Central memory CD4-positive, alpha-beta T cell (primary cell): Measurements from ENCODE around the gene ABCG1.
A peak's percentile ranks its signal among the peaks of the same experiment; 100 is the strongest.

Experiments
- DNase-seq: peaks from one replicate; pipeline ENCODE4 v3.0.0; 2022

Gene ABCG1

DNA sequence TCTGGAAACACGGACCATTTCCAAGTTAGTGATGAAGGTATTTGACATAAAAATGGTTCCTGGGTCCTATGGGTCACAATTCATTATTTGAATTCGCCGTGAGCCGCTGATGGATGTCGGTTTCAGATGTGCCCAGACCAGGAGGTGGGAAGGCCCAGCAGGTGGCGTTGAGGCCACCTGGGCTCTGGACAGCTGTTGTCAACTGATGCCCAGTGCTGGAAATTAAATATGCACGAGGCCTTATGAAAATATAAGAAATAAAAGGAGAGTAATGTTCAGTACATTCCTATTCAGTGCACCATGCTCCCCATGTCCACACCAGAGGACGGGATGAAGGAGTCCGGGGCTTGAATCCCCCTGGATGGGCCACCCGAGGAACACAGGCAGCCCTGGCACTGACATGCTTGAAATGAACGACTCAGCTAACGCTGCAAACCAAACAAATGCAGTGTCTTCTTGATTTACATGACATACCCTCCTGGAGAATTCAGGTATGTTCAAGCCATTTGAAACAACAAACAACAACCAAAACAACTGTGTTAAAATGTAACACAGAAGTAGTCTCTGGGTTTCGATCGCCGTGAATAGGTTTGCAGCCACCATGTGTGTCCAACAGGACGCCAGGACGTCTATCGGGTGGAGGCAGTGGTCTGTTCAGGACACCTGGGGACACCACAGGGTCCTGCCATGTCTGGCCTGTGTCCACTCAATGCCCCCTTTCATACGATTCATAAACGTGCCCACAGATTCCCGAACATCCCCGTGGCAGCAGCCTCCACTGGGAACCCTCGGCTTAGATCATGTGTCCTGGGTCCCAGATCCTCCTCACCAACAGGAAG, 90.2 kb downstream of the ABCG1 start:
- no peak for DNase-seq

GRCh38 chr21:42309753-42310213, 90.8 kb downstream of the ABCG1 start:
- peak; percentile 57 for DNase-seq

- no peak for DNase-seq
Measured at GRCh38 chr21:42310411-42311001, 91.6 kb downstream of the ABCG1 start.

DNA sequence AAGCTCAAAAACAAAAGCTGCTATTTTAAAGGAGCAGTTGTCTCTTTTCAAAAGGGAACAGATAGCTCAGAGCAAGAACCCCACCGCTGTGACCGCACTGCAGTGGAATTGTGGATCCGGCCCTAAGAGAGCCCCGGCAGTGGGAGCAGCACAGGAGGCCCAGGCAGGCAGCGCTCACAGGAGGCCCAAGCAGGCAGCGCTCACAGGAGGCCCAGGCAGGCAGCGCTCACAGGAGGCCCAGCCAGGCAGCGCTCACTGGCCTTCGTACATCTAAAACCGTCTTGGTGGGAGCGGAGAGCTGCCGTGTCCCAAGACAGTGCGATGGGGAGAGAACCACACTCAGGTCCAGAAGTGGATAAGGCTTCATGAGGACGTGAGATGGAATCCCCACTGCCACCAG, 92.2 kb downstream of the ABCG1 start:
- no peak for DNase-seq

DNA sequence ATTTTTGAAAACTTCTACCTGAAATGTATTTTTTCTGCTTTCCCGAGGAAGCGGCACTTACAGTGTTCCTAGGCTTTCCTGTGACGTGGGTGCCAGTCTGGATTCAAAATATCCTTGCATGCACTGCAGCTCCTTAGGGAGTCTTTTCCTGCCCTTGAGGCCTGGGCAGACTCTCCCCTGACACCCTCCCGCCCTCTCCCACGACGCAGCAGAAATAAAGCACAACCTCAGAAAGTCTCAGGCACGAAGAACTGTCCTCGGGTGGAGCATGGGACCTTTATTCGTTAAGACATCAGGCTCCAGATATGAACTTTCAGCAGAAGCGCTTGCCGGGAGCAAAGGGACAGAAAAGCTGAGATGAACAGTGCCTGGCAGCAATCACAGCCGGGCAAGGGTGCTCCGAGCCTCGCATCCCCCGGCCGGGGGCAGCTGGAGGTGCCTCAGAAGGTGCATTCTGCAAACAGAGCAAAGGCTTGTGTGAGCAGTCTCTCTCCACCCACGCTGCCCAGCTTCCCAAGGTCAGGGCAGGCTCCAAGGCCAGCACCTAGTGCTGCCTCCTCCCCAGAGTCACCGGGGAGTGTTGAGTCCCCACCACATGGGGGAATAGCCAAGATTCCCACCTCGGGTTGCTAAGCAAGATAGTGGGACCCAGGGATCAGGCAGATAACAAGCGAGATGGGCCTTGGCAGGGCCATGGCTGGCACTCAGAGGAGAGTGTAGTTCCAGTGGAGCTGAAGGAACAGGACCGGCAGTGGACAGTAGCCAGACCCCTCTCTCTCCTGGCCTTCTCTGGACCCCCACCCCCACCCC, 93.1 kb downstream of the ABCG1 start:
- no peak for DNase-seq

DNA sequence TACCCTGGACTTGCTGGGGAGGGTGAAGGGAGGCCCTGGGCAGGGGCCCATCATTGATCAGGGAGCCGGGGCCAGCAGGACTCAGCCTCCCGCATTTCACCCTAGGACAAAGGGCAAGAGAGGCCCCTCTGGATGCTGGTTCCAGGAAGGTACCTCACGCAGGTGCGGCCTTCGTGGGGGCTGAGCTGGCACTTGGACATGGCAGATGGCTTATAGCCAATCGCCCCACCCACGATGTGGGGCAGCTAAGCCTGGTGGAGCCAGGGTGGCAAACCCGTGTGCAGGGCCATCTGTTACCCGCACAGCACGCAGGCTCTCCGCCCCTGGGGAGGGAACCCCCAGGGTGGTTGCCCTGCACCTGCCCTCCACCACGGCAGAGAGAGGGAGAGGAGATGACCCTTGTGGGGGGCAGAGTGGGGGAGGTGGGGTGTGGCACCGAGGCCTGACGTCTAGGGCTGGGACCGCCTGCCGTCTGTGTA, 93.7 kb downstream of the ABCG1 start:
- DNase-seq = no peak

DNA sequence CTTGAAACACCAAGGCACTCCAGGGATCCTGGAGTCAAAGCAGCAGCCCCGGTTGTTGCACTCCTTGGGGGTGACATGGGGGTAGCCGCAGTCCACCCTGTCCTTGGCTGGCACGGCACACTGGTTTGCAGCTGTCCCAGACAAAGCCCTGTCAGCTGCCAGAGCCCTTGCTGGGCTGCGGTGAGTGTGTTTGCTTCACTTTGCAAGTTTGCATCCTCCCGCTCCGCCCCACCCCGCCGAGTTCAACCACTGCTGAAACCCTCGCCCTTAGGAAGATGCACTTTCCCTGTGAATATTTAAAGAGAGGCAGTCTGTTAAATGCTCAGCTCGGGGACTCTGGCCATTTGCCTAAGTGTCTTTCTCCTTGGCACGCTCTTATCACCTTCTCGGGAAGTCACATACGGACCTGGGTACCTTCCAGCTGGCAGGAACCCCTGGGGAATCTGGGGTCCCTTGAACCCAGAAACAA, 94.6 kb downstream of the ABCG1 start:
- no peak for DNase-seq

DNA sequence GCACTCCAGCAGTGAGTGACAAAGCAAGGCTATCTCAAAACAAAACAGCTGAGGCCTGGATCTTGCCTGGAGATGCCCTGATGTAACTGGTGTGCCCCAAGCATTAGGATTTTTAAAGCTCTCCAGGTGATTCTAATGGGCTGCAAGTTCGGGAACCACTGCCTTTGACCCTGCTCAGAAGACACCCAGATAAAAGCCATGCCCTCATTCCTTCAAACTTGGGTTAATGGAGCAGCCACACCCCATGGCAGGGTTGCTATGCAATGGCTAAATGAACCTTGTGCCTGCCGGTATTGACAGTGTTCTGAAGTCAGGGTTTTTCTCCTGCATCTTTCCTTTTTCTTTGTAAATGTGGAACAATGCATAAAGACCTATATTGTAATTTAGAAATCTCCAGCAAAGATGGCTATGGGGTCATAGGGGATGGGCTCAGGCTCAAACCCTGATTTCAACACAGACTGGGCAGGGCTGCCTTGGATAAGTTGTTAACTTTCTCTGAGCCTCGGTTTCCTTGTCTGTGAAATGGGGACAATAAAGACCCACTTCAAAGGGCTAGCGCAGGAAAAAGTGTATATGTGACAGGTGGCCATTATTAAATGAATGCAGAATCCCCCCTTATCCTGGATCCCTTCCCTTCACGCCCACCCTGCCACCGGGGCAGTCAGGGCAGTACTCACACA, 95.8 kb downstream of the ABCG1 start:
- DNase-seq = no peak

DNA sequence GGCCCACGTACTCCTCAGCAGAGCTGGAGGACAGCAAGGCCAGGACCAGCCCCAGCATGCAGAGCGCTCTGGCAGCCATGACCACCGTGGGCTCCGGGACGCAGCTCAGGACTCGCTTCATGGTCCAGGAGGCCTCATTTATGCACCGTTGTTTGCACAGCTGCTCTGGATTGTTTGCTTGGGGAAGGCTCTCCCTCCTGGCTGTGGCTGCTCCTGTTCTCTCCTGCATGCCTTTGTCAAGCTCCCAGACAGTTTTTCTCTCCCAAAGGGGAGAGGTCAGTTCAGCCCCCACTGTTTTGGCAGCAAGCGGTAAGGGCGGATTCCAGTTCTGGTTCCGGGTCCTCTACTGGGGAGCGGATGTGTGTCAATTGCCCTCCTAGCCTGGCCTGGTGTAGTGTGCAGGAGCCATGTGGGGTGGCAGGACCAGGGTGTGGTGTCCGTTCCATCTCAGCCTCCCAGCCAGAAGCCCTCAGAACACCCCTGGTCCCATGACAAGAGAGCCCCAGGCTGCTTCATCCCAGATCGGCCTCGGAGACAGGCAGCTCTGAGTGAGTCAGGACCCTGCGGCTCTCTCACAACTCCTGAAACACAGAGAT, 96.5 kb downstream of the ABCG1 start, which contains the start of gene TFF3:
Gene TFF3 (minus strand): TSS at position 114 of the 596 bp plus-strand sequence. CDS start 35 bp downstream, at position 79.
- DNase-seq = no peak

GRCh38 chr21:42316891-42317290, 98.0 kb downstream of the ABCG1 start:
- DNase-seq = no peak

DNA sequence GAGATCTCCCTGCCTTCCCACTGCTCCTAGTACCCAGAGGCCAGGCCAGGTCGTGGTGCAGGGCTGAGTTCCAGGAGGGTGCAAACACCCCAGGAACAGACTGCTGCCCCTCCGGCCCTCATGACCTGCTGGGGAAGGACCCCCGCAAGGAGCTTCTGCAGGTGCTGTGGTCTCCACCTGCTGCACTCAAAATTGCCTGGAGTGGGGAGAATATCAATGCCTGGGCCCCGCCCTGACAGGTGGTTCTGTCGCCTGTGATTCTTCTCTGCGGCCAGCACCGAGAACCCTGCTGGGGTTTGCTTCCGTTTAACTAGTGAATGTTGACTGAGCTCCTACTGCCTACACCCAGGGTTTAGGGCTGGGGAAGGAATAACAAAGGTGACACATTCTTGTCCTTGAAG, 98.4 kb downstream of the ABCG1 start:
- DNase-seq = no peak

DNA sequence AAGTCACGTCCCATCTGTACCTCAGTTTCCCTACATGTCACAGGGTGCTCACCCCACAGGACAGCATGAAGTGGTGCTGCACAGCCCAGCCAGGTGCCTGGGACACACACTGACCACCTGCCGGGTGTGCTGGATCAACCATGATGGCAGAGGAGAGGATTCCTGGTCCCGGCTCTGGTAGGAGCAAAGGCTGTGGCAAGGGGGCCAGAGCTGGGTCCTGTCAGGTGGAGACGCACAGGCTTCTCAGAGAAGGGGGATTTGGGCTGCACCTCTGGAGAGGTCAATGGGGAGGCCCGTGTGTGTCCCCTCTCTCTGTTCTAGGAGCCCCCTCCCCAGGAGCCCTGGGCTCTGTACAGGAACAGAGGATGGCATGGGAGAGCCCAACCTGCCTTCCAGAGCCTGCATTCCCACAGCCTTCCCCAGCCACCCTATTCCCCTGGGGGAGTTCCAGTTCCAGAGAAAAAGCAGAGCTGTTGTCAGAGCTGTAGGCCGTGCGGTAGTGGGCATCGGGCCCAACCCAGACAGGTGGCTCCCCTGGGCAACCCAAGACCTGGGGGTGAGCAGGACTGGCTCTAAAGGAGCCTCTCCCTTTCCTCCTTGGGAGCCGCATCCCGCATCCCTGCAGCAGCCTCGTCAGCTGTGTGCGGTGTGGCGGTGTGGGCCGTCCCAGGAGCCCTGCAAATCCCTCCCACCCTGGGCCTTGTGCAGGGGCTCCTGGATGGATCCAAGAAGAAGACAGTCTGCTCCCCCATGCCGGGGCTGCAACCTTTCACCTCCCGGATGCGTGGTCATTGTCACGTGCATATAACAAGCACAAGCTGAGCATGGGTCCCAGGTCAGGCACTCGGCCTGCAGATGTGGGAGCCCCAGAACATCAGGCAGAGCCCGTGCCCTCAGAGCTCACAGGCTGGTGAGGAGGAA, 99.1 kb downstream of the ABCG1 start:
- DNase-seq = no peak

- DNase-seq = no peak
Measured at GRCh38 chr21:42319376-42319775, 100.4 kb downstream of the ABCG1 start.

GRCh38 chr21:42319851-42320572, 101.1 kb downstream of the ABCG1 start:
- DNase-seq = no peak

DNA sequence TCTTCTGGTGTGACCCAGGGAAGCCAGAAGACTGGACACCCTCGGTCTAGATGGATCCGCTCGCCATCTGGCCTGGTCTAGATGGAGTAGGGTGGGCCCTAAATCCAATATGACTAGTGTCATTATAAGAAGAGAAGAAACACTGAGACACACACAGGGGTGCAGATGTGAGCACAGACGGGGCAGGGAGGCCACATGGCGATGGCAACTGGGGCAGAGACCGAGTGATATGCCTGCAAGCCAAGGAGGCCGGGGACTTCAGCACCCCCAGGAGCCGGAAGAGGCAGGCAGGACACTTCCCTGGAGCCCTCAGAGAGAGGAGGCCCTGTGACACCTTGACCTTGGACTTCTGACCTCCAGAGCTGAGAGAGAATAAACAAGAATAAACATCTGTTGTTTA, 101.9 kb downstream of the ABCG1 start:
- no peak for DNase-seq

DNA sequence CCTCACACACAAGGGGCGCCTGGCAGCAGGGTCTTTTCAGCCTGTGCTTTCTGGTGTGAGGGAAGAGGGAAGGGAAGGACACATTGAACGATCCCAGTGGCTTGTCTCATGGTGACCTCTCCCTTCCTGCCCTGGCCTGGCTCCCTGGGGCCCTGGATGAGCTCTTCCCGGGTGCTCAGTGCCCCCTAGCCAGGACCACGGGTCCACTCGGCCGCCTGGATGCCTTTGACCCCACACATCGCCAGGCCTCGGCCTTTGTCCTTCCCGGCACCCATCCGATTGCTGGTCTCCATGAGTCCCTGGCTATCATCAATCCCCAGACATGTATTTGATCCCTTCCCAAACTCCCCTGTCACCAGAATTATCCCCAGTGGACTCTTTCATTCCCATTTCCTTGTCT, 102.3 kb downstream of the ABCG1 start:
- DNase-seq = no peak

- DNase-seq = no peak
Measured at GRCh38 chr21:42321845-42322244, 102.9 kb downstream of the ABCG1 start.

DNA sequence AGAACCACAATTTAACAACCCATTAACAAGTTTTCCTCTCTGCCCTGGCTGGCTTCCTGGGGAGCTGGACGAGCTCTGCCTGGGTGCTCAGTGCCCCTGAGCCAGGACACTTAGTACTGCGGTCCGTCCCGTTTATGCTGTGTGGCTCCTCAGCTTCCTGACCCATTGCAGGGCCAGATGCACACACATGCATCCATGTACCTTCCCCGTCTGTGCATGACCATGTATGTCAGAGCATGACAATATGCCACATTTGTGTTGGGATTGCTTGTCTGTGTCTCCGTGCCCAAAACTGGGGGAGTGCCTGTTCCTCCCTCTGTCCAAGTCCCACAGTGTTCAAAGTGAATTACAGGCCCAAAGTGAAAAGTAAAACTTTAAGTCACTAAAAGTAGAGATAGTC, 106.0 kb downstream of the ABCG1 start:
- DNase-seq = no peak

DNA sequence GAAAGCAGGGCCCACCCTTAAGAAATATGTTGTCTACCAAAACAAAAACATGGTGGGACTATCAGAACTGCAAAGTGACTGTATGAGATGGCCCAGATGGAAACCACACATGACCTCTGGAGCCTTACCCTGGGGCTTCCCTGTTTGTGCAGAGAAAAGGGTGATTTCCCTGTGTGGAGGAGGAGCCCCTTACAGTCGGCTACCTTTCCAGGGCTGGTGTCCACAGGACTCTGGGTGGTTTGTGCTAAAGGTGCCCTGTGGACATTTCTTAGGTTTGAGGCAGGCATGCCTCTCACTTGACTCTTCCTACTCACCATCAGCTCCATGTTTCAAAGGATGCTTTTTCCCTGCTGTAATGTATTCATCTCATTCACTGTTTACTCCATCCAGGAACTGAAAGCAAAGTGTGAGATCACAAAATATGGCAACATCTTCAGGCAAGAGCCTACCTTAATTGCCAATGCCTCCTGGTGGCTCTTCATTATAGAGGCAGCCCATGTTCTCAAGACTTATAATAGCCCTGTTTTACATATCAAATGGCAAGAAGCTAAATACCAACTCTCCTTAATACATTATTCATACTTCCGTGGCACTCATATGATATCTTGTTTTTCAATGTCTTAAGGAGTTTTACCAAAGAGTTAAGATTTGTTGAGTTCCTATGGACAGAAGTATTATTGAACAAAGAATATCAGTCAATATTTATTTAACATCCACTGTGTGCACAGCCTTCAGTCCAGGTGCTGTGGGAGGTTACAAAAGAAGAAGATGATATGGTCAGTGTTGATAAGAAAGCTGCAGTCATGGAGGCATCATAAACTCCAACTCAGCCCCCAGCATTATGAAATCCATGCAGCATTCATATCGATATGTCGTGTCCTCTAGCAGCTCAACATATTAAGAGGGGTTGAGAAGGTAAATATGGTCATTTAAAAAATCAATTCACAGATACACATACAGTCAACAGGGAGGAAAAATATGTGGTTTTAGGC, 111.7 kb downstream of the ABCG1 start:
- no peak for DNase-seq
